HG03175 (cell line): Measurements from ENCODE around the gene MTUS2.

Experiments used
- ATAC-seq: cut with Tn5 transposase; IDR thresholded peaks from one replicate; pipeline ENCODE4 v1.9.1; 2021; ENCODE audit warnings: mild to moderate bottlenecking, moderate library complexity; ENCODE audit not compliant: unreplicated experiment

MTUS2 gene

DNA sequence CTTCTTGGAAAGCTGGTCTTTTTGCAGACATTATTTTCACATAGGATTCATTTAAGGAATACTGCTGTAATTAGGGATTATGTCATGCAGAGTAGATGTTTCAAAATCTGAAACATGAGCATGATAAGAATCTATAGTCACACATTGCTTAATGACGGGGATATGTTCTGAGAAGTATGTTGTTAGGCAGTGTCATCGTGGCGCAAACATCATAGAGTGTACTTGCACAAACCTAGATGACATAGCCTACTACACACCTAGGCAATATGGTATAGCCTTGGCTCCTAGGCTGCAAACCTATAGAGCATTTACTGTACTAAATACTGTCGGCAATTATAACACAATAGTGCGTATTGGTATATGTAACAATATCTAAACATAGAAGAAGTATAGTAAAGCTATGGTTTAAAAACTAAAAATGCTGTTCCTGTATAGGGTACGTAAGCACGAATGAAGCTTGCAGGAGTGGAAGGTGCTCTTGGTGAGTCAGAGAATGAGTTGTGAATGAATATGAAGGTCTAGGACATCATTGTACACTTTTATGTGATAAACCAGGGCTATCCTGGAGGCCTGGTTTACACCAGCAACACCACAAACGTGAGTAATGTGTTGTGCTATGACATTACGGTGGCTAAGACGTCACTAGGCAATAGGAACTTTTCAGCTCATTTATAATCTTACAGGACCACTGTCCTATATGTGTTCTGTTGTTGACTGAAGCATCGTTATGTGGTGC is 283.1 kb downstream of the MTUS2 start:
- ATAC-seq, result no peak

DNA sequence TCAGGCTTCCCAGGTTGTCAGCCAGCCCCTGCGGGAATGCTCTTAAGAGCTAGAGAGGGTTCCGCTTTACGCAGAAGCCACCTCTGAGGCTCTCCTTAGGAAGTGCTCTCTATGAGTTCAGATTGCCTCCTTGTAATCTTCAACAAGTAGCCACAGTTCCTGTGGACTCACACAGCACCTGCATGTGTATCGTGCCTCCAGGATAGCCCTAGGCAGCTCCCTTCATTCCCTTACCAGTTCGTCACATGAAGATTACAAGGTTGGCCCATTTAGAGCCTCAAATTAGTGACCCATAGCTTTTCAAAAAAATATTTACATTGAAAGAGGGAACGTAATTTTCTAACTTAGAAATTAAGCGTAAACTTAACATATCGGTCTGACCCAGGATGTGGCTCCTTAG is 284.3 kb downstream of the MTUS2 start:
- ATAC-seq, result no peak

DNA sequence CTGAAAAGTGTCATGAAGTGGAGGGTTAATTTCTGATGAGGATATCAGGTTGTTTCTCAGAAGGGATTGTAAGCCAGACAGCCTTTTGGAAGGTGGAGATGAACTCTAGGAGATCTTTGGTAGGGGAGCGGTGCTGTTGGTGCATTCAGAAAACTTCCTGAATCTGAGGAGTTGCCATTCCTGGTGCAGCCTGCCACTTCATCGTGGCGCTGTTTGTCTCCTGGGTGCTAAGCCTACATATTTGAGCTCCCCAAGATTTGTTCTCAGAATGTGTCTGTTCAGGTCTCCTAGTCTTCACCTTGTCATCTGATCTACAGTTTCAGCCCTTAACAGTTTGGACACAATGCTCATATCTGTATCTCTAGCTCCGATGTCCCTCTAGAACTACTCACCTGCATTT is 285.6 kb downstream of the MTUS2 start:
- no peak for ATAC-seq

DNA sequence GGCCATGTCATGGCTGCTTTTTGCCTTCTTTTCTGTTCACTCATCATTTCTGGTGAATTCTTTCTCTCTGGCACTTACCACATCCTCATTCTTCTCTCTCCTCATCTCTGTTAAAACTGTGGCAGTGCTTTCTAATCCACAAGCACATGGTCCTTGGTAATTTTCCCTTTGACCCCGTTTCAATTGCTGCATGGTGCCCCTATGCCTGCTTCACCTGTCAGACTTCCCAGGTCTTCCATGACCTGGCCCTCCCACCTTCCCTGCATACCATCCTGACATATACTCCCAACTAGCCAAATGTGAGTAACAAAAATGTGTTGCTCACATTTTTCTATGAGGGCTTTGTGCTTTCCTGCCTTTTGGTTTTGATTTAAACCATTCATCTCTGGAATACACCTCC is 286.5 kb downstream of the MTUS2 start:
- no peak for ATAC-seq

DNA sequence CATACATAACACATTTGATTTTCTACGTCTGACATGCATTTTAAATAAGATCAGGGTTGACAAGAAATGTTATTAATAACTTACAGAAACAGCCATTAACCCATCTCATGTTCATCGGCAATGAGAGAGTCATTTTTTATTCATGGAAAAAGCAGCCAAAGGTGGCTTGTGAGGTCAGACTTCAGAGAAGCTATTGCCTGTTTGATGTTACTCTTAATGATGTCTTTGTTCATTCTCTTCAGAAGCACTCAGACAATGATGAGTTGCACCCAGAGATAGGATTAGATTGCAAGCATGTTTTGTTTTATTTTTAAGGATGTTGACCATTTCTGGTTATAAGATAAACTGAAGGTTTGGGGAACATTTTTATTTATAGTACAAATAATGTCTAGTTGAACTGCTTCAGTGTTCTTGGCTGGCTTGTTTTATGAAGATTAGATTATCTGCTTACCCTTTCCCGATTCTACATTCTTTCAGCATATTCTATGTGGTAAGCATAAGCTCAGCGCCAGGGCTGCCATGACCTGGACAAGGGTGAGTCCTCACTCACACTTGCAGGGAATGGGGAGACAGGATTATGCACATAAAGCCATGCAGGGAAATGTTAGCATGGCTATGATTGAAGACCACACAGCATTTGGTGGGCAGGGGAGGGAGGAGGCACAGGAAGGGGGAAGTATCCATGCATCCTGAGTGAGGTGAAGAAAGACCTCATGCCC is 288.1 kb downstream of the MTUS2 start:
- ATAC-seq, result no peak

- ATAC-seq, result no peak
These were observed 289.8 kb downstream of the MTUS2 start for GRCh38 chr13:29109987-29110386.

- ATAC-seq, result no peak
These were observed 291.3 kb downstream of the MTUS2 start for GRCh38 chr13:29111446-29111845.

- no peak for ATAC-seq
These were observed 295.7 kb downstream of the MTUS2 start for GRCh38 chr13:29115842-29116241.

DNA sequence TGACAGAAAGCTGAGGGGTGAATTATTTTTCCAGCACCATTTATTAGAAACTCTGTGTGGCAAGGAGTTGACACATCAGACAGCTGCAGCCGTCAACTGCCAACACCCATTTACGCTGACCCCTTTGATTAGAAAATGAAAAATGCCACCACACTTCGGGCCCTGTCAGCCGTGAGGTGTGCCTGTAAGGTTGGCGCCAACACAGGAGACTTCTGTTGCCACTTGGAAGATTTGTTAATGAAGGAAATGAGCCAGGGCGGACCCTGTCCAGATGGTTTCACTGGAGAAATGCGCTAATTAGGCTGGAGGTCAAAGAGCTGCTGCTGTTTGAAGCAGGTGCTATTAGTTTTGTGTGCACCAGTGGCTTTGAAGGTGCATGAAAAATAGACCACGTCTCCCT is 297.5 kb downstream of the MTUS2 start:
- no peak for ATAC-seq

- no peak for ATAC-seq
These were observed 298.3 kb downstream of the MTUS2 start for GRCh38 chr13:29118471-29118870.

DNA sequence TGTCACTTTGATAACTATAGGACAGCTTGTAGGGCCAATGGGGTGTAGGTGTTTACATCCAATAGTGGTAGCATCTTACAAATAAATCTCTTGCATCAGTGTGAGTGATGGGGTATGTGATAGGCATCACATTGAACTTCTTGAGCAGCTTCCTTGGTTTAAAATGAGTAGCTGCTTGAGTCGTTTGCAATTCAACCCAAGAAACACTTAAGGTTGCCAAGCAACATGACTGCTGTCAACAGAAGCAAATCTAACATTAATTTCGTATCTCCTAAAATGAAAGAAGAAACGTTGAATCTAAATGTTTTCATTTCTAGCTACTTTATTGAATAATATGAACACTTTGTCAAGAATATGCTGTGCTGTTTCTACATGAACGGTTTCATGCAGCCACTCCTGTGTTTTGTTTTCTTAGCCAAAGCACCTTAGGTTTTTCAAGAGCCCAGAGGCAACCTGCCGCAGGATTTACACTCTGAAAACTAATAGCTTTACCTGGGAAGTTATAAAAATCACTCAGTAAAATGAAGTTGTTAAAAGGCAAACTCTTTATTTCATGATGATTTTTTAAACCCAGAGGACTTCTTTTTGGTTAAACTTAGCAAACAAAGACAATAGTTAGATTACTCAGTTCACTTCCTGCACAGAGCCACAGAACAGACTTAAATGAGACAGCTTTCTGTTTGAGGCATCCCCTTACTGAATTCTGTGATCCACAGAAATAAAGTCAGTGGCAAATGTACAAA is 305.2 kb downstream of the MTUS2 start:
- ATAC-seq, result peak; percentile 67

DNA sequence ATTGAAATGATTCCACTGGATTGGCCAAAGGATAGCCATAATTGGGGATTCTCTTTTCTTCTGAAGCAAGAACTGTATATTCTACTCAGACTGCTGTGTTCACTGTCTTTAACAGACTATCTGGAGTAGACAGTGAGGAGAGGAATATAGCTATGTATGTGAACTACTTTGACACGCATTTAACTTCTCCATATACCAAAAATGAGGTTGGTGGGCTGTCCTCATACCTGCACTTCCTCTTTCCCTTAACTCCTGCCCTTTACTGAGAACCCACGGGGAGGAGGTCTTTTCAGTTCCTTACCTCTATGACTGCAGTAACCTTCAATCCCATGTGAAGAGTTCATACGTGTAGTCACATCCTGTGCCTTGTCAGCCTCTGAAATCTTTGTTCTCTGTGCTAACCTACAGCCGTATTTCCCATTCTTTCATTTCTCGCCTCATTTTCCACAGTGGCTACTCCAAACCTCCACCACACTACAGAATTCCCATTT is 305.8 kb downstream of the MTUS2 start:
- peak; percentile 59 for ATAC-seq

GRCh38 chr13:29129616-29130015 is 309.5 kb downstream of the MTUS2 start:
- ATAC-seq, result no peak

DNA sequence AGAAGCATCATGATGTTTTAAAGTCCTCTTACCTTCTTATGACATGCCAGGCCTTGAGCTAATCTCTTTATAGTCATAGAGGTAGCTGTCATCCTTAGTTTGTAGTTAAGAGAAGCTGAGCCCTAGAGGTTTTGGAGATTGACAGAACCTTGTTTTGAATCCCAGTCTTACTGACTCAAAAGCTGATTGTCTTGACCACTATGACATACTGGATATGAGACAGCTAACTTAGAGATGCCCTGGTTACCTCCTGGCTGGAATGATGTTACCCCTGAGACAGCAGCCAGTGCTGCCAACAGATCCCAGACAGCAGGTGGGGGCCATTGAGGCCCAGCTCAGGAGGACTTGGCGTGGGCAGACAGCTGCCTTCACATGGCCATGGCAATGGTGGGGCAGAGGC is 311.0 kb downstream of the MTUS2 start:
- no peak for ATAC-seq

- no peak for ATAC-seq
These were observed 311.9 kb downstream of the MTUS2 start for GRCh38 chr13:29131881-29132668.

GRCh38 chr13:29136341-29136740 is 316.2 kb downstream of the MTUS2 start:
- ATAC-seq, result no peak

GRCh38 chr13:29137016-29137415 is 316.9 kb downstream of the MTUS2 start:
- ATAC-seq, result no peak

- ATAC-seq, result no peak
These were observed 317.9 kb downstream of the MTUS2 start for GRCh38 chr13:29137995-29138394.

- no peak for ATAC-seq
These were observed 320.1 kb downstream of the MTUS2 start for GRCh38 chr13:29140277-29140676.

GRCh38 chr13:29143847-29144246 is 323.7 kb downstream of the MTUS2 start:
- ATAC-seq, result no peak

DNA sequence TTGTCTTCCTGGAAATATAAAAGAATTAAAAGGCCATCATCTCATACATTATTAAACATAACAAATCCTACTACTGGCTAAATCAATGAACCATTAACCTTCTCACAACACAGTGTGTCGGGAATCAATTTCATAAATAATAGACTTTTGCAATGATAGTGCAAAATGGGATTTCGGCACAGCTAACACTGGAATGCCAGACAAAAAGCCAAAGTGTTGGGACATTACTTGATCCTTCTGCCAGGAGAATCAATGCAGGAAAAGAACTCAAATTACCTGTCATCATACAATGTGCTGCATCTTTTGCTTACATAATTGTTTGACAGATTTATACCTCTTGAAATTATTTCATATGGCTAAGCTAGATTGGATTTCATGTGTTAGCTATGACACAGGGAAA is 334.3 kb downstream of the MTUS2 start:
- no peak for ATAC-seq
